Measurements from ENCODE around the gene TRNAU1AP.

DNA sequence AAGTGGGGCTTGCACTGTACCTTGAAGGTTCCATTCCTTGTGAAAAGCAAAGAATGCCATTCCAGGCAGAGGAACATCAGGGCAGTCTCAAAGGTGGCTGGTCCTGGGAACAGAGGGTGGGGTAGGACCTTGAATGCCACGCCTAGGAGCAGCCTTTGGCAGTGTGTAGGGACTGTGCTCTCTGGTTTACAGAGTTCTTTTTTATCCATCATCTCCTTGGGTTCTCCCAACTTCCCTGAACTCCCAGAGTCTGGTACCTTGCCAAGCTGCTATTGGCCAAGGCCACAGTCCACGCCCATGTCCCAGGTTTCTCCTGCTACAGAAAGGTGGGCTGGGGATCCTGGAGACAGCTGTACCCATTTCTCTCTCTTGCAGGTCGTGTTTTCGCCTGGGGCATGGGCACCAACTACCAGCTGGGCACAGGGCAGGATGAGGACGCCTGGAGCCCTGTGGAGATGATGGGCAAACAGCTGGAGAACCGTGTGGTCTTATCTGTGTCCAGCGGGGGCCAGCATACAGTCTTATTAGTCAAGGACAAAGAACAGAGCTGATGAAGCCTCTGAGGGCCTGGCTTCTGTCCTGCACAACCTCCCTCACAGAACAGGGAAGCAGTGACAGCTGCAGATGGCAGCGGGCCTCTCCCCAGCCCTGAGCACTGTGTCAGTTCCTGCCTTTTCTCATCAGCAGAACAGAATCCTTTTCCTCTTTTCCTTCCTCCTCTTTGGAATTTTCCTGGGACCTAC, 15.3 kb upstream of the TRNAU1AP start:
- TF ChIP-seq, protein P1, sequence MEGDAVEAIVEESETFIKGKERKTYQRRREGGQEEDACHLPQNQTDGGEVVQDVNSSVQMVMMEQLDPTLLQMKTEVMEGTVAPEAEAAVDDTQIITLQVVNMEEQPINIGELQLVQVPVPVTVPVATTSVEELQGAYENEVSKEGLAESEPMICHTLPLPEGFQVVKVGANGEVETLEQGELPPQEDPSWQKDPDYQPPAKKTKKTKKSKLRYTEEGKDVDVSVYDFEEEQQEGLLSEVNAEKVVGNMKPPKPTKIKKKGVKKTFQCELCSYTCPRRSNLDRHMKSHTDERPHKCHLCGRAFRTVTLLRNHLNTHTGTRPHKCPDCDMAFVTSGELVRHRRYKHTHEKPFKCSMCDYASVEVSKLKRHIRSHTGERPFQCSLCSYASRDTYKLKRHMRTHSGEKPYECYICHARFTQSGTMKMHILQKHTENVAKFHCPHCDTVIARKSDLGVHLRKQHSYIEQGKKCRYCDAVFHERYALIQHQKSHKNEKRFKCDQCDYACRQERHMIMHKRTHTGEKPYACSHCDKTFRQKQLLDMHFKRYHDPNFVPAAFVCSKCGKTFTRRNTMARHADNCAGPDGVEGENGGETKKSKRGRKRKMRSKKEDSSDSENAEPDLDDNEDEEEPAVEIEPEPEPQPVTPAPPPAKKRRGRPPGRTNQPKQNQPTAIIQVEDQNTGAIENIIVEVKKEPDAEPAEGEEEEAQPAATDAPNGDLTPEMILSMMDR (IDR thresholded peaks at IDR 0.05), result no peak
- TF ChIP-seq POLR2A (IDR thresholded peaks at IDR 0.05), result no peak

Measured in lower leg skin (tissue), 3 donors.